ENCODE measurements around the gene RPS19. TPM values are rescaled to one million over a fixed set of nuclear protein-coding genes. Genes with fewer than 3 reads are reported as not detected.

RPS19 gene
- total RNA-seq, 1 donor: 1,086 TPM

DNA sequence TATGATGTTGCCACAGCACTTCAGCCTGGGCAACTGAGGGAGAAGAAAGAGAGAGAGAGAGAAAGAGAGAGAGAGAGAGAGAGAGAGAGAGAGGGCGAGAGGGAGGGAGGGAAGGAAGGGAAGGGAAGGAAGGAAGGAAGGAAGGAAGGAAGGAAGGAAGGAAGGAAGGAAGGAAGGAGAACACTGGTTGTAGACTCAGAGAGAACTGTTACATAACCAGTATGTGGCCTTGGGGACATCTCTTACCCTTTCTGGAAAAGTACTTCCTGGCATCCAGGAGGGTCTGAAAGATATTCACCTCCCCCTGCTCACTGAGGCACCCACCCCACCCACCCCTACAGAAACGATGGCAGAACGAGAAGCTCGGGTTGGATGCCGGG lies 20.3 kb downstream of the RPS19 start:
- H3K9me3 ChIP-seq (ENCODE audit: low read depth, low read length): no peaks in the 10 kb centered on the region
- no peak overlapping the region for H3K4me3 ChIP-seq (ENCODE audit: low read length)
- H3K27me3 ChIP-seq (ENCODE audit: insufficient read depth, low read length): no peaks in the 10 kb centered on the region
- H3K4me1 ChIP-seq (ENCODE audit: insufficient read depth, low read length): peaks cover 82% of the 10 kb centered on the region

DNA sequence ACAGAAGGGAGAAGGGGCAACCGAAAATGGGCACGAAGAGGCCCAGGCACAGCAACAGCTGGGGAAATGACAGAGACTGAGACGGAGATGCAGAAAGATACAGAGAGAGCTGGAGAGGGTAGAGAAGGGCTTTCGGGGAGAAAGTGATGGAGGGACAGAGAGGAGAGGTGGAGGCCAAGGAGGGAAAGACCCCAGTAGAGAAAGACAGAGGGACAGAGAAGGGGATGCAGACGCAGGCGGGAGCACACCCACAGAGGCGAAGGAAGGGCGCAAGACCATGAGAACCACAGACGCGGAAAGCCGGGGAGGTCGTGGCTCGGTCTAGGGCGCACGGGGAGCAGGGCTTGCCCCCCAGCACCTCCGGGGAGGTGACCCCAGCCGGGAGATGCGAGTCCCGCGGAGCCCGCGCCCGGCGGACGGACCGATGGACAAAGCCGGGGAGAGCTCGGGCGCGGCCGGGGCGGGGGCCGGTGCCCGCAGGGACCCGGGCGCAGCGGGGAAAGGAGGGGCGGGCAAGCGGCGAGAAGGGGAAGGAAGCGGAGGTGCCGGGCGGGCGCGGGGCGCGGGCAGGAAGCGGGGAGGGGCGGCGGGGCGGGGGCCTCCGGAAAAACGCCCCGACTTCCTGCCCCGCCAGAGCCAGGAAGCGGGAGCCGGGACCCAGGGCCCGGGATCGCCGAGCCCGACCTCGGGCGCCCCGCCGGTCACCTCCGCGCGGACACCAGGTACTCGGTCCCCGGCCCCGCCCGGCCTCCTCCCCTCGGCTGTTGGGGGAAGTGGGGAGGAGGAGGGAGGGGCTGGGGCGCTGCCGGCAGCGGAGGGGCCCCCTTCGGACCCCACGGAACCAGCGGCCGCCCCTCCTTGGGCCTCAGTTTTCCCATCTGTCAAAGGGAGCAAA lies 22.8 kb downstream of the RPS19 start, which contains the start of gene ARHGEF1:
ARHGEF1 (plus strand) TSS at position 617 of the 895 bp plus-strand sequence. CDS start 4,899 bp downstream, outside the sequence.
- Histone ChIP-seq H3K27me3 (ENCODE audit: insufficient read depth, low read length) (no peaks in the 10 kb centered on the region), H3K4me3 (ENCODE audit: low read length) (peak within 1 kb of the TSS; percentile 99), H3K4me1 (ENCODE audit: insufficient read depth, low read length) (peaks cover 80% of the 10 kb centered on the region), H3K9me3 (ENCODE audit: low read depth, low read length) (no peaks in the 10 kb centered on the region)

DNA sequence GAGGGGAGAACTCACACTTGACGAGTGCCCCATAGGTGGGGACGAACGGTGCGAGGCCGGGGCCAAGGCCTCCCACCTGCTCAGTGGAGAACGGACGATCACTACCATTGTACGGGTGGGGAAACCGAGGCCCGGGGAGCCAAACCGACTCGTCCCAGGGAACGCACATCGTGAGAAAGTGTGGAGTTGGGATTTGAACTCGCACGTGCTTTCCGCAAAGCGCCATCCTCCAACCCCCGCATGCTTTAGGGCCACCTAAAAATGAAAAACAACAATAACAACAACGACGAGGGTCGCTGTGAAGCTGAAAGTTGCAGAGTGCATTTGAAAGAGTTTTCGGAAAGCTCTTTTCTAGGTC lies 23.4 kb downstream of the RPS19 start:
- peaks cover 80% of the 10 kb centered on the region for H3K4me1 ChIP-seq (ENCODE audit: insufficient read depth, low read length)

DNA sequence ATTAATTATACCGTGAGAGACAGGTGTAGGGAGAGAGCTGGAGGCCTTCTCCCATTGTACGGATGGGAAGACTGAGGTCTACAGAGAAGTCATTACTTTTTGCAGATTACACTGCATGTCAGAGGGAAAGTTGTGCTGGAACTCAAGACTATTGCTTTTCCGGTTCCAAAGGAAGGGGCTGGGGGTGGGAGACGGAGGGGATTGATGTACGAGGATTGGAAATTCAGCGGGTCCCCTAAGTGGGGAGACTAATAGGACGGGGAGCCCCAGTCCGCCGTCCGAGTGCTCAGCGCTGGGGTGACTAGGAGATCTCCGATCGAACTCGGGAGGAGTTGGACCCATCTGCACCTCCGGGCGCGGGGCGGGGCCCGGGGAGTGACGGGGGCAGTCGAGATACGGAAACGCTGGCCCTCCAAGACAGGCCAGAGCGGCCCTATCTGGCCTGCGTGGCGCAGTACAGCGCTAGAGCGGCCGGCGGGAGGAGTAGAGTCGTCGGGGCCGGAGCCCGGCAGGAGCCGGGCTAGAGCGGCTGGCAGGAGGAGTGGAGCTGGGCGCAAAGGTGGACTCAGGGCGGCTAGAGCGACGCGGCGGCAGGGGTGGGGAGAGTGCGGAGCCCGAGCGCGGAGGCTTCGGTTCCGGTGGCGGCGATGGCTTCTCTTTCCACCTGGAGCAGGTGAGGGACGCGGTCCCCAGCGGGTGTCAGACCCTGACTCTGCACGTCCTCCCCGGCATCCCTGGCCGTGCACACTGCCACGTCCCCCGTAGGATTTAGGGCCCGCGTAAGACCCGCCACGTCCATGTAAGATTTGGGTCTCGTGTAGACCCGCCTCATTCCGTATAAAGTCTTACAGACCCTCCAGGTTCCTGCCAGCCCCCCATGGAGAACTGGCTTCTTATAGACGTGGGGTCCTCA lies 24.0 kb downstream of the RPS19 start:
- H3K4me1 ChIP-seq (ENCODE audit: insufficient read depth, low read length): peaks cover 80% of the 10 kb centered on the region
- H3K4me3 ChIP-seq (ENCODE audit: low read length): peak overlapping the region; percentile 99
- no peaks in the 10 kb centered on the region for H3K27me3 ChIP-seq (ENCODE audit: insufficient read depth, low read length)
- no peaks in the 10 kb centered on the region for H3K9me3 ChIP-seq (ENCODE audit: low read depth, low read length)

More for the DNA sequence above, 23.4 kb downstream of the RPS19 start:
- Histone ChIP-seq H3K9me3 (ENCODE audit: low read depth, low read length) (no peaks in the 10 kb centered on the region), H3K27me3 (ENCODE audit: insufficient read depth, low read length) (no peaks in the 10 kb centered on the region), H3K4me3 (ENCODE audit: low read length) (peak overlapping the region; percentile 99)

DNA sequence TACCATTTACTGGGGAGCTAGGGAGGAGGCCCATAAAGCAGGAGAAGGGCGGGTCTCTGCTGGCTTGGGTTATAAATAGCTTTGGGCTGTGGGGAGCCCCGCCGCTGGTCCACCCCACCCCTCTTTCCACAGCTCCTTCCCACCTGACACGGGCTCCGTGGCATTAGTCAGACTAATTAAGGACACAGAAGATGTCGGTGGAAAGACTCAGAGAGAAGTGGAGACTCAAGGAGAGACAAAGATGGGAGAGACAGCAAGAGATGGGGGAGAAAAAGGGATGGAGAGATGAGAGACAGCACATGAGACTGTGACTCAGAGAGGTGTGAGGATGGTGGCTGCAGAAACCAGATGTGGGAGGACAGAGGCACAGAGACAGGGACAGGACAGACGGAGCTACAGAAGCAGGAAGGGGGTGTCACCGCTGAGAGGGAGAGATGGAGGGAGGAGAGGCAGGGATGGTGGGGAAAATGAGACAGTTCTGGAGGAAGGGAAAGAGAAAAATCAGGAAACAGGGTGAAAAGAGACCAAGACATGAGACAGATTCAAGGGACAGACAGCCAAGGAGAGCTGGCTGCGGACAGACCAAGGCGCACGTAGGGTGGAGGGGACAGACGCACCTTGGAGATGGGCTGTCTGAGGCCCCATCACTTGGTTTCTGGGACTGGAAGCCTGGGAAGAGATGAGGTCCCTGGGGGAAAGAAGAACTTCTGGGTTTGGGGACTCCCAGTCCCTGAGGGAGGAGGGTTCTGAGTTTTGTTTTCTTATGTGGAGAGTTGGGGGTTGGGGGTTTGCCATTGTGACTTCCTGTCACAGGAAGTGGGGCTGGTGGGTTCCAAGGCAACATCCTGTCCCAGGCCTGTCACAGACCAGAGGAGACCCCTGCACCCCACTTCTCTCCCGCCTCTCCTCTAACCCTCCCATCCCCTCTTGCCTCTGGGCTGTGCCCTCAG lies 27.0 kb downstream of the RPS19 start:
- H3K9me3 ChIP-seq (ENCODE audit: low read depth, low read length): no peaks in the 10 kb centered on the region
- H3K4me1 ChIP-seq (ENCODE audit: insufficient read depth, low read length): peaks cover 83% of the 10 kb centered on the region
- no peaks in the 10 kb centered on the region for H3K27me3 ChIP-seq (ENCODE audit: insufficient read depth, low read length)
- peak overlapping the region; percentile 99 for H3K4me3 ChIP-seq (ENCODE audit: low read length)

GRCh38 chr19:41887711-41888382 lies 27.8 kb downstream of the RPS19 start:
- Histone ChIP-seq H3K27me3 (ENCODE audit: insufficient read depth, low read length) (no peaks in the 10 kb centered on the region), H3K9me3 (ENCODE audit: low read depth, low read length) (no peaks in the 10 kb centered on the region), H3K4me1 (ENCODE audit: insufficient read depth, low read length) (peaks cover 84% of the 10 kb centered on the region), H3K4me3 (ENCODE audit: low read length) (peak overlapping the region; percentile 99)

DNA sequence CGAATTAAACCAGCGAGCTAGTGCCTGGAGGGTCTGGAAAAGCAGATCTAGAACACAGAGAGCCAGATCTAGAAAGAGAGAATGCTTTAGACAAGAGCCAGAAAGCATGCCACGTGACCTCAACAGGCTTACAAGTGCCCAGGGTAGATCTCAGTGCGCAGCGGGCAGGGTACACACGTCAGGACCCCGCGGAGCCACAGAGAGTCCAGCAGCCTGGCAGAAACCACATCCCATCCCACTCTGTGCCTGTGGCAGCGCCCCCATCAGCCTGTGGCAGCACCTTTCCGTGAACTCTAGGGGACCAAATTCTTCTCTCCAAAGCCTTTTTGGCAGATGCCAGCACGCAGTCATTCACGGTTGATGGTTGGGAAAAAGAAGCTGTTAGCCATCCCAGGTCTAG lies 28.9 kb downstream of the RPS19 start:
- no peak overlapping the region for H3K4me3 ChIP-seq (ENCODE audit: low read length)
- no peaks in the 10 kb centered on the region for H3K9me3 ChIP-seq (ENCODE audit: low read depth, low read length)
- peaks cover 88% of the 10 kb centered on the region for H3K4me1 ChIP-seq (ENCODE audit: insufficient read depth, low read length)
- H3K27me3 ChIP-seq (ENCODE audit: insufficient read depth, low read length): no peaks in the 10 kb centered on the region

- Histone ChIP-seq H3K4me3 (ENCODE audit: low read length) (no peak overlapping the region), H3K4me1 (ENCODE audit: insufficient read depth, low read length) (peaks cover 86% of the 10 kb centered on the region), H3K9me3 (ENCODE audit: low read depth, low read length) (no peaks in the 10 kb centered on the region), H3K27me3 (ENCODE audit: insufficient read depth, low read length) (no peaks in the 10 kb centered on the region)
These were observed 29.8 kb downstream of the RPS19 start for GRCh38 chr19:41889896-41890295.

GRCh38 chr19:41890936-41891335 lies 30.9 kb downstream of the RPS19 start:
- Histone ChIP-seq H3K4me1 (ENCODE audit: insufficient read depth, low read length) (peaks cover 75% of the 10 kb centered on the region), H3K27me3 (ENCODE audit: insufficient read depth, low read length) (no peaks in the 10 kb centered on the region), H3K4me3 (ENCODE audit: low read length) (no peak overlapping the region), H3K9me3 (ENCODE audit: low read depth, low read length) (no peaks in the 10 kb centered on the region)

GRCh38 chr19:41892173-41892902 lies 32.3 kb downstream of the RPS19 start:
- H3K4me1 ChIP-seq (ENCODE audit: insufficient read depth, low read length): peaks cover 61% of the 10 kb centered on the region
- H3K9me3 ChIP-seq (ENCODE audit: low read depth, low read length): no peaks in the 10 kb centered on the region
- H3K4me3 ChIP-seq (ENCODE audit: low read length): no peak overlapping the region
- H3K27me3 ChIP-seq (ENCODE audit: insufficient read depth, low read length): no peaks in the 10 kb centered on the region

GRCh38 chr19:41893899-41894298 lies 33.8 kb downstream of the RPS19 start:
- peaks cover 47% of the 10 kb centered on the region for H3K4me1 ChIP-seq (ENCODE audit: insufficient read depth, low read length)
- no peaks in the 10 kb centered on the region for H3K27me3 ChIP-seq (ENCODE audit: insufficient read depth, low read length)
- H3K9me3 ChIP-seq (ENCODE audit: low read depth, low read length): no peaks in the 10 kb centered on the region
- H3K4me3 ChIP-seq (ENCODE audit: low read length): no peak overlapping the region

DNA sequence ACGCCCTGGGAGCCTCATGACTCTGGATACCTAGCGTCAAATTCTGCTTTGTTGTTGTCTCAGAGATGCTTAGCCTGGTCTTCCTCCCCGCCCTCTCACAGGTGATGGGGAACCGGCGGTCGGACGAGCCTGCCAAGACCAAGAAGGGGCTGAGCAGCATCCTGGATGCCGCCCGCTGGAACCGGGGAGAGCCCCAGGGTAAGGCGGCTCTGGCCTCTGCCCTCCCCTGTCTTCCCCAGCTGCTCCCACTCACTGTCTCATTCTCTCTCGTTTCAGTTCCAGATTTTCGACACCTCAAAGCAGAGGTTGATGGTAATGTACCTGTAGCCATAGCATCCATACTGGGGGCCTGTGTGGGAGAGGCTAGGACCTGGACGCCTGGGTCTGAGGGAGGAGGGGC lies 34.3 kb downstream of the RPS19 start:
- H3K4me1 ChIP-seq (ENCODE audit: insufficient read depth, low read length): peaks cover 43% of the 10 kb centered on the region
- no peaks in the 10 kb centered on the region for H3K27me3 ChIP-seq (ENCODE audit: insufficient read depth, low read length)
- H3K4me3 ChIP-seq (ENCODE audit: low read length): no peak overlapping the region
- no peaks in the 10 kb centered on the region for H3K9me3 ChIP-seq (ENCODE audit: low read depth, low read length)

- Histone ChIP-seq H3K4me1 (ENCODE audit: insufficient read depth, low read length) (peaks cover 26% of the 10 kb centered on the region), H3K4me3 (ENCODE audit: low read length) (no peak overlapping the region), H3K9me3 (ENCODE audit: low read depth, low read length) (no peaks in the 10 kb centered on the region), H3K27me3 (ENCODE audit: insufficient read depth, low read length) (no peaks in the 10 kb centered on the region)
These were observed 35.9 kb downstream of the RPS19 start for GRCh38 chr19:41895745-41896580.

Data from mononuclear cell (primary cell).